ENCODE results near the gene TBP.
"Not testable (repeated sequence)": the region's sequence is repeated elsewhere in the genome, so short reads cannot be mapped to it uniquely, and the experiment has no call there.

TBP gene

GRCh38 chr6:170612256-170612804, 58.2 kb downstream of the TBP start:
- not testable (repeated sequence) for DNase-seq

GRCh38 chr6:170616020-170616554, 61.9 kb downstream of the TBP start:
- not testable (repeated sequence) for DNase-seq

Measured in activated T-cell treated with anti-CD3 and anti-CD28 coated beads, Interleukin-2, amount 50 U/mL, for 1 hour (primary cell).